NCI-H1417 (cell line): ENCODE results near the gene WIZ.

ENCODE experiments used
- DNase-seq, 3 experiments: peaks; one replicate each; lab custom pipeline; 2025; lab: John Stamatoyannopoulos, UW

Gene WIZ

GRCh38 chr19:15464394-15465385 is 14.9 kb upstream of the WIZ start, which contains the start of gene RASAL3:
RASAL3 (minus strand) TSS chr19:15464544; CDS start chr19:15464358, 186 bp downstream.
- no peak for DNase-seq

- DNase-seq: no peak
Measured at GRCh38 chr19:15463861-15464371, 14.2 kb upstream of the WIZ start.

- DNase-seq: no peak
Measured at GRCh38 chr19:15461694-15462093, 11.9 kb upstream of the WIZ start.

GRCh38 chr19:15457701-15458484 is 8.1 kb upstream of the WIZ start:
- DNase-seq: no peak

GRCh38 chr19:15456871-15457700 is 7.3 kb upstream of the WIZ start:
- peak in 2 of 3 experiments; percentile 57 to 78 for DNase-seq

GRCh38 chr19:15456441-15456840 is 6.7 kb upstream of the WIZ start:
- DNase-seq: no peak

- DNase-seq: no peak
Measured at GRCh38 chr19:15455996-15456395, 6.2 kb upstream of the WIZ start.

GRCh38 chr19:15453906-15454860 is 4.4 kb upstream of the WIZ start:
- DNase-seq: no peak

- DNase-seq: no peak
Measured at GRCh38 chr19:15453091-15453578, 3.4 kb upstream of the WIZ start.

GRCh38 chr19:15452111-15453047 is 2.6 kb upstream of the WIZ start:
- peak; percentile 31 to 60 (median 45) for DNase-seq

- no peak for DNase-seq
Measured at GRCh38 chr19:15450528-15450890, 753 bp upstream of the WIZ start.

GRCh38 chr19:15448778-15449619 is 757 bp downstream of the WIZ start:
- DNase-seq: peak in 2 of 3 experiments; percentile 32 to 34

GRCh38 chr19:15448044-15448777 is 1.5 kb downstream of the WIZ start:
- no peak for DNase-seq

GRCh38 chr19:15447057-15447456 is 2.7 kb downstream of the WIZ start:
- no peak for DNase-seq

- no peak for DNase-seq
Measured at GRCh38 chr19:15445807-15446376, 3.9 kb downstream of the WIZ start.

- DNase-seq: no peak
Measured at GRCh38 chr19:15445227-15445605, 4.5 kb downstream of the WIZ start.
